HCT116 (cell line): ENCODE results near the gene TAS2R60. TPM values are rescaled to one million over a fixed set of nuclear protein-coding genes. Genes with fewer than 3 reads are reported as not detected.

Experiments used
- ATAC-seq: fragments of 200-7000 bp; cut with Tn5 transposase; 2 replicates; pipeline ENCODE4 v1.9.1; 2020; ENCODE audit warnings: mild to moderate bottlenecking, moderate library complexity
- BruUV-seq: library from RNA; stranded (reverse); fragments of 400-500 nt; replicated peaks from 2 replicates; lab custom pipeline; 2021; lab: Mats Ljungman, UMichigan
- CTCF ChIA-PET: fragments of 300-600 bp; sonication (Branson Sonifier 250); formaldehyde crosslinking; loops from one replicate; lab custom pipeline; 2021; ENCODE audit warnings: antibody characterized with exemption; lab: Charles Lee
- POLR2A ChIA-PET: fragments of 300-600, 350-600 bp; sonication (Branson Sonifier 250); formaldehyde crosslinking; loops from one replicate; lab custom pipeline; 2021; ENCODE audit warnings: antibody characterized with exemption; lab: Charles Lee
- RAD21 ChIA-PET, 2 experiments: fragments of 300-600 bp; sonication (Branson Sonifier 250); formaldehyde crosslinking; loops; one replicate each; lab custom pipeline; 2023; ENCODE audit warnings: low total read pairs in 2 of 2; ENCODE audit not compliant: uncharacterized antibody in 2 of 2, unreplicated experiment in 2 of 2, low non-redundant PET in 1 of 2; lab: Charles Lee
- DNase-seq: peaks from one replicate; pipeline ENCODE4 v3.0.0-alpha.2; 2010; ENCODE audit warnings: low read depth, low spot score
- H2AFZ ChIP-seq: fragments of 200-600 bp; shearing (Covaris generic), sonication (generic); 2 replicates; pipeline ENCODE4 v1.6.1; 2017; ENCODE audit warnings: low read depth, mixed run types, mixed read lengths, antibody characterized with exemption, low read length; ENCODE audit not compliant: poor library complexity, severe bottlenecking
- H3K27ac ChIP-seq: 2 replicates; pipeline ENCODE4 v1.5.1; 2012; ENCODE audit warnings: low read depth, low read length
- H3K27me3 ChIP-seq: fragments of 200-600 bp; sonication (generic); 2 replicates; pipeline ENCODE4 v1.6.1; 2016; ENCODE audit warnings: mixed run types, low read length, mixed read lengths; ENCODE audit not compliant: insufficient read depth
- H3K36me3 ChIP-seq, 2 experiments: fragments of 200-500 bp in 1 of 2; fragments of 200-600 bp in 1 of 2; sonication (Bioruptor generic) in 1 of 2; sonication (generic) in 1 of 2; 2 replicates each; pipeline versions ENCODE4 v1.5.1 to v1.6.1; 2014 to 2016; ENCODE audit warnings: low read length in 2 of 2, inconsistent platforms in 1 of 2, mixed read lengths in 1 of 2, mixed run types in 1 of 2; ENCODE audit not compliant: insufficient read depth in 2 of 2, control insufficient read depth in 1 of 2
- H3K4me1 ChIP-seq, 2 experiments: fragments of 200-600 bp in 1 of 2; sonication (generic) in 1 of 2; 2 replicates each; pipeline versions ENCODE4 v1.5.1 to v1.6.1; 2012 to 2017; ENCODE audit warnings: low read length in 2 of 2, inconsistent platforms in 1 of 2, mild to moderate bottlenecking in 1 of 2, mixed read lengths in 1 of 2, mixed run types in 1 of 2, moderate library complexity in 1 of 2; ENCODE audit not compliant: insufficient read depth in 2 of 2, control insufficient read depth in 1 of 2
- H3K4me2 ChIP-seq: fragments of 200-600 bp; sonication (generic); 2 replicates; pipeline ENCODE4 v1.6.1; 2017; ENCODE audit warnings: mixed run types, low read length, mixed read lengths
- H3K4me3 ChIP-seq, 2 experiments: fragments of 200-600 bp in 1 of 2; sonication (generic) in 1 of 2; replicated peaks in 1 of 2; 2 replicates each; pipeline ENCODE4 v1.5.1; 2011 to 2016; ENCODE audit warnings: low read length in 2 of 2, control low read depth in 1 of 2, low read depth in 1 of 2, mild to moderate bottlenecking in 1 of 2, mixed read lengths in 1 of 2, mixed run types in 1 of 2
- H3K79me2 ChIP-seq: fragments of 200-600 bp; sonication (generic); 2 replicates; pipeline ENCODE4 v1.6.1; 2017; ENCODE audit warnings: mild to moderate bottlenecking, mixed run types, low read length, moderate library complexity, mixed read lengths; ENCODE audit not compliant: insufficient read depth
- H3K9ac ChIP-seq: fragments of 200-600 bp; sonication (generic); 2 replicates; pipeline ENCODE4 v1.6.1; 2016; ENCODE audit warnings: low read length, mixed read lengths
- H3K9me2 ChIP-seq: fragments of 200-600 bp; sonication (generic), shearing (Covaris generic); 2 replicates; pipeline ENCODE4 v1.6.1; 2017; ENCODE audit warnings: mixed run types, mild to moderate bottlenecking, moderate library complexity; ENCODE audit not compliant: insufficient read depth
- H3K9me3 ChIP-seq, 2 experiments: fragments of 200-500 bp in 1 of 2; fragments of 200-600 bp in 1 of 2; sonication (Bioruptor generic) in 1 of 2; sonication (generic) in 1 of 2; 2 replicates each; pipeline ENCODE4 v1.6.1; 2014 to 2017; ENCODE audit warnings: low read length in 2 of 2, mixed read lengths in 2 of 2, inconsistent platforms in 1 of 2, low read depth in 1 of 2, mild to moderate bottlenecking in 1 of 2, mixed run types in 1 of 2, moderate library complexity in 1 of 2; ENCODE audit not compliant: control insufficient read depth in 1 of 2, insufficient read depth in 1 of 2
- H4K20me1 ChIP-seq: fragments of 200-600 bp; sonication (generic), shearing (Covaris generic); 2 replicates; pipeline ENCODE4 v1.6.1; 2017; ENCODE audit warnings: mixed run types, mild to moderate bottlenecking, moderate library complexity; ENCODE audit not compliant: insufficient read depth
- CBX3 ChIP-seq: IDR thresholded peaks from 2 replicates; pipeline ENCODE4 v1.6.1; 2012; ENCODE audit warnings: low read depth
- CEBPB ChIP-seq: IDR thresholded peaks from 2 replicates; pipeline ENCODE4 v1.6.1; 2012; ENCODE audit warnings: low read depth
- EZH2phosphoT487 ChIP-seq: fragments of 200-600 bp; IDR thresholded peaks from 2 replicates; pipeline ENCODE4 v1.6.1; 2018; ENCODE audit warnings: antibody characterized with exemption, borderline replicate concordance
- JUND ChIP-seq: IDR thresholded peaks from 2 replicates; pipeline ENCODE4 v1.6.1; 2012
- MAX ChIP-seq: IDR thresholded peaks from 2 replicates; pipeline ENCODE4 v1.6.1; 2012
- POLR2AphosphoS5 ChIP-seq: IDR thresholded peaks from 2 replicates; pipeline ENCODE4 v1.6.1; 2011; ENCODE audit warnings: mild to moderate bottlenecking, low read depth, low read length, moderate library complexity
- RAD21 ChIP-seq: IDR thresholded peaks from 2 replicates; pipeline ENCODE4 v1.6.1; 2012; ENCODE audit warnings: low read depth, mild to moderate bottlenecking
- SIN3A ChIP-seq: IDR thresholded peaks from 2 replicates; pipeline ENCODE4 v1.6.1; 2012; ENCODE audit warnings: low read depth
- SP1 ChIP-seq: IDR thresholded peaks from 2 replicates; pipeline ENCODE4 v1.6.1; 2012; ENCODE audit warnings: low read depth
- SRF ChIP-seq: IDR thresholded peaks from 2 replicates; pipeline ENCODE4 v1.6.1; 2012; ENCODE audit warnings: low read depth
- ZNF274 ChIP-seq: fragments of 200-500 bp; sonication (Bioruptor generic); IDR thresholded peaks from 2 replicates; pipeline ENCODE4 v1.6.1; 2014; ENCODE audit warnings: mild to moderate bottlenecking, low read depth, low read length, inconsistent platforms
- intact Hi-C: fragments of 100-400 bp; cut with micrococcal nuclease; formaldehyde crosslinking; loops from 2 replicates; pipeline ENCODE4 v1.10.0; 2022
- total RNA-seq: library from RNA; stranded (reverse); gene quantifications from one replicate; pipeline ENCODE4 v1.2.1, GENCODE V29; 2021; ENCODE audit not compliant: unreplicated experiment
- TF ChIP-seq, protein P1 (sequence below): IDR thresholded peaks from 2 replicates; pipeline ENCODE4 v1.6.1; 2011; ENCODE audit warnings: mild to moderate bottlenecking, low read length, moderate library complexity; ENCODE audit not compliant: insufficient replicate concordance; ENCODE audit errors: extremely low read depth
- TF ChIP-seq, protein P2 (sequence below): IDR thresholded peaks from 2 replicates; pipeline ENCODE4 v1.6.1; 2012; ENCODE audit warnings: low read depth

Gene TAS2R60
- total RNA-seq, 1 experiment from 2014 or later = not detected

GRCh38 chr7:143454091-143454680, 10.9 kb downstream of the TAS2R60 start:
- Histone ChIP-seq H3K9ac (no peak overlapping the region), H2AFZ (no peak overlapping the region), H3K4me2 (no peak overlapping the region), H3K36me3 (no peaks in the 10 kb centered on the region), H3K27ac (no peak overlapping the region), H3K9me2 (no peaks in the 10 kb centered on the region), H3K4me1 (no peaks in the 10 kb centered on the region), H3K4me3 (no peak overlapping the region), H3K79me2 (no peaks in the 10 kb centered on the region), H4K20me1 (no peaks in the 10 kb centered on the region), H3K9me3 (no peaks in the 10 kb centered on the region), H3K27me3 (no peaks in the 10 kb centered on the region)
- intact Hi-C loops = no loop called here
- ChIA-PET RAD21 (no interaction called here), CTCF (no interaction called here), POLR2A (no interaction called here)
- no peak for ATAC-seq
- no TSS peak for BruUV-seq
- TF ChIP-seq ZNF274 (no peak), SIN3A (no peak), MAX (no peak), EZH2phosphoT487 (no peak), JUND (no peak), SP1 (no peak), SRF (no peak)
- TF ChIP-seq, protein P1, sequence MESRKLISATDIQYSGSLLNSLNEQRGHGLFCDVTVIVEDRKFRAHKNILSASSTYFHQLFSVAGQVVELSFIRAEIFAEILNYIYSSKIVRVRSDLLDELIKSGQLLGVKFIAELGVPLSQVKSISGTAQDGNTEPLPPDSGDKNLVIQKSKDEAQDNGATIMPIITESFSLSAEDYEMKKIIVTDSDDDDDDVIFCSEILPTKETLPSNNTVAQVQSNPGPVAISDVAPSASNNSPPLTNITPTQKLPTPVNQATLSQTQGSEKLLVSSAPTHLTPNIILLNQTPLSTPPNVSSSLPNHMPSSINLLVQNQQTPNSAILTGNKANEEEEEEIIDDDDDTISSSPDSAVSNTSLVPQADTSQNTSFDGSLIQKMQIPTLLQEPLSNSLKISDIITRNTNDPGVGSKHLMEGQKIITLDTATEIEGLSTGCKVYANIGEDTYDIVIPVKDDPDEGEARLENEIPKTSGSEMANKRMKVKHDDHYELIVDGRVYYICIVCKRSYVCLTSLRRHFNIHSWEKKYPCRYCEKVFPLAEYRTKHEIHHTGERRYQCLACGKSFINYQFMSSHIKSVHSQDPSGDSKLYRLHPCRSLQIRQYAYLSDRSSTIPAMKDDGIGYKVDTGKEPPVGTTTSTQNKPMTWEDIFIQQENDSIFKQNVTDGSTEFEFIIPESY = no peak
- TF ChIP-seq, all 23 proteins: peak for 0
- DNase-seq = no peak

DNA sequence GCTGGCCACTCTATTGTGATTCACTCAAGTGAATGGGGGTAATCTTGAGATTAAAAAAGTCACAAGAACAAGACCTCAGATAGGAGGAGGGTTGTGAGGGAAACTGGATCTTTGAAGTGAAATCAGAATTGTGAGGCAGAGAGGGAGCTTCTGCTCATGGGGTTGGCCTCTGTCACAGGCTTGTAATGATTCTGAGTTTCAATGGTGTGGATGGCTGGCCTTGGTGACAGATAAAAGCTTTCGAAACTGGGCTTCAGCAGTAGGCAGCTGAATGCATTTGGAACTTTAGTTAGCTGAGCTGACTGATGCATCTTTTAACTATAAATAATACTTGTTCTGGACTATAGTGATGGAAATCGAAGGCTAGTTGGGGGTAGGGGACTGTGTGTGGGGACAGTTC, 12.2 kb downstream of the TAS2R60 start:
- Histone ChIP-seq H3K4me2 (no peak overlapping the region), H3K27ac (no peak overlapping the region), H3K36me3 (no peaks in the 10 kb centered on the region), H2AFZ (no peak overlapping the region), H3K4me3 (no peak overlapping the region), H3K79me2 (no peaks in the 10 kb centered on the region), H3K9ac (no peak overlapping the region), H3K9me3 (no peaks in the 10 kb centered on the region), H3K27me3 (no peaks in the 10 kb centered on the region), H3K4me1 (no peaks in the 10 kb centered on the region), H3K9me2 (no peaks in the 10 kb centered on the region), H4K20me1 (no peaks in the 10 kb centered on the region)
- intact Hi-C loops = no loop called here
- no TSS peak for BruUV-seq
- ChIA-PET CTCF (no interaction called here), RAD21 (no interaction called here), POLR2A (no interaction called here)
- ATAC-seq = no peak
- no peak for DNase-seq
- TF ChIP-seq SIN3A = no peak
- no peak for TF ChIP-seq JUND
- no peak for TF ChIP-seq POLR2AphosphoS5
- TF ChIP-seq SRF = no peak
- no peak for TF ChIP-seq CEBPB
- TF ChIP-seq MAX = no peak
- no peak for TF ChIP-seq RAD21
- TF ChIP-seq, protein P2, sequence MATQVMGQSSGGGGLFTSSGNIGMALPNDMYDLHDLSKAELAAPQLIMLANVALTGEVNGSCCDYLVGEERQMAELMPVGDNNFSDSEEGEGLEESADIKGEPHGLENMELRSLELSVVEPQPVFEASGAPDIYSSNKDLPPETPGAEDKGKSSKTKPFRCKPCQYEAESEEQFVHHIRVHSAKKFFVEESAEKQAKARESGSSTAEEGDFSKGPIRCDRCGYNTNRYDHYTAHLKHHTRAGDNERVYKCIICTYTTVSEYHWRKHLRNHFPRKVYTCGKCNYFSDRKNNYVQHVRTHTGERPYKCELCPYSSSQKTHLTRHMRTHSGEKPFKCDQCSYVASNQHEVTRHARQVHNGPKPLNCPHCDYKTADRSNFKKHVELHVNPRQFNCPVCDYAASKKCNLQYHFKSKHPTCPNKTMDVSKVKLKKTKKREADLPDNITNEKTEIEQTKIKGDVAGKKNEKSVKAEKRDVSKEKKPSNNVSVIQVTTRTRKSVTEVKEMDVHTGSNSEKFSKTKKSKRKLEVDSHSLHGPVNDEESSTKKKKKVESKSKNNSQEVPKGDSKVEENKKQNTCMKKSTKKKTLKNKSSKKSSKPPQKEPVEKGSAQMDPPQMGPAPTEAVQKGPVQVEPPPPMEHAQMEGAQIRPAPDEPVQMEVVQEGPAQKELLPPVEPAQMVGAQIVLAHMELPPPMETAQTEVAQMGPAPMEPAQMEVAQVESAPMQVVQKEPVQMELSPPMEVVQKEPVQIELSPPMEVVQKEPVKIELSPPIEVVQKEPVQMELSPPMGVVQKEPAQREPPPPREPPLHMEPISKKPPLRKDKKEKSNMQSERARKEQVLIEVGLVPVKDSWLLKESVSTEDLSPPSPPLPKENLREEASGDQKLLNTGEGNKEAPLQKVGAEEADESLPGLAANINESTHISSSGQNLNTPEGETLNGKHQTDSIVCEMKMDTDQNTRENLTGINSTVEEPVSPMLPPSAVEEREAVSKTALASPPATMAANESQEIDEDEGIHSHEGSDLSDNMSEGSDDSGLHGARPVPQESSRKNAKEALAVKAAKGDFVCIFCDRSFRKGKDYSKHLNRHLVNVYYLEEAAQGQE = no peak
- no peak for TF ChIP-seq CBX3
